Measurements from ENCODE around the gene ZNF451.

The ZNF451 gene

GRCh38 chr6:57198926-57199636 lies 109.1 kb downstream of the ZNF451 start:
- DNase-seq (ENCODE audit: low read depth, low spot score), result no peak
- H3K27ac ChIP-seq, result no peak overlapping the region

GRCh38 chr6:57201718-57202117 lies 111.7 kb downstream of the ZNF451 start:
- DNase-seq (ENCODE audit: low read depth, low spot score), result no peak
- no peak overlapping the region for H3K27ac ChIP-seq

GRCh38 chr6:57205550-57206328 lies 115.8 kb downstream of the ZNF451 start:
- H3K27ac ChIP-seq, result no peak overlapping the region
- no peak for DNase-seq (ENCODE audit: low read depth, low spot score)

DNA sequence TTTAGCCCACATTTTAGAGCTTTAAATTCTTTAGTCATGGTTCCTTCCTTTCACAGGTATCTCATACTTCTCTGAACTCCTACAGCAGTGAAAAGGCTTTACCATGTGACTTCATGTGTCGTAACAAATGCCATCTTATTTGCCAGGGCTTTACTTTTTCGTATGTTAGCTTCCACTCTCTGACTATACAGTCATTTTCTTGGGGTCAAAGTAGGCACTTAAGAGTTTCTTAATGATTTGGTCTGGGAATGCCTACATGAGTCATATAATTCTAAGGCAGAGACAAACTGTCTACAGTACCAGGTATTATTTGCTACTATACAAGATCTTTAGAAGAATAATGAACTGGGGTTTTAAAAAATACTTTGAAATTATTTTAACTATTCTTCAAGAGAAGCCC lies 117.2 kb downstream of the ZNF451 start:
- H3K27ac ChIP-seq, result no peak overlapping the region
- DNase-seq (ENCODE audit: low read depth, low spot score), result no peak

DNA sequence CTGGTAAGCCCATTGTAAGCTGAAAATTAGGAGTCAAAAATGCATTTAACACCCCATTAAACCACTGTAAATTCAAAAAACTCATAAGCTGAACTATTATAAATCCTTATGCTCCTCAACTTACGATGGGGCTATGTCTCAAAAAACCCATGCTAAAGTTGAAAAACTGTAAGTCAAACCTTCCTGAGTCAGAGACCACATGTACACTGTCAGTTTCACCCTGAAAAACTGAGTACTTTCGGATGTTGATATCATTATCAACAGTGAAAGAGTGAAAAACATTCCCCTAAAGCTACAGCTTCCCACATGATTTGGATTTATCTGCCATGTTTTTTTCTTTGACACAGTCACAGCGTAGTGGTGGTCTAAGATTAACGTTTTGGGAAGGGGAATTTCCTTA lies 117.9 kb downstream of the ZNF451 start:
- no peak overlapping the region for H3K27ac ChIP-seq
- DNase-seq (ENCODE audit: low read depth, low spot score), result no peak

- H3K27ac ChIP-seq, result no peak overlapping the region
- no peak for DNase-seq (ENCODE audit: low read depth, low spot score)
Observed at GRCh38 chr6:57209030-57209429, 119.0 kb downstream of the ZNF451 start.

DNA sequence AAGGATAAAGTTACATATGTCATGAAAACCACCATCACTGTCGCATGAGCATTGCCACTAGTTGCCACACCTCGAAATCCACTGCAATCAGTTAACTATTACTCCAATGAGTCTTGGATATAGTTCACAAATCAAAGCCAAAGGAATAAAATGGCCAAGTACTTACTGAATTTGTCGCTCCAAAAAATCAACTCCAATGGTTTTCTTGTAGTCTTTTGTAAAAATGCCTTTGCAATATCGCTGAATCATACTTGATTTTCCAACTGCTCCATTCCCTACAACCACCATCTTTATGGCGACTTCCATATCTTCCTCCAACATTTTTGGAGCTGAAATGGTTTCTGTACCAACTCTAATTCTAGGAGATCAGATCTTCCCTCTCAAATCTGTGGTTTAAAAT lies 120.1 kb downstream of the ZNF451 start:
- no peak for DNase-seq (ENCODE audit: low read depth, low spot score)
- no peak overlapping the region for H3K27ac ChIP-seq

DNA sequence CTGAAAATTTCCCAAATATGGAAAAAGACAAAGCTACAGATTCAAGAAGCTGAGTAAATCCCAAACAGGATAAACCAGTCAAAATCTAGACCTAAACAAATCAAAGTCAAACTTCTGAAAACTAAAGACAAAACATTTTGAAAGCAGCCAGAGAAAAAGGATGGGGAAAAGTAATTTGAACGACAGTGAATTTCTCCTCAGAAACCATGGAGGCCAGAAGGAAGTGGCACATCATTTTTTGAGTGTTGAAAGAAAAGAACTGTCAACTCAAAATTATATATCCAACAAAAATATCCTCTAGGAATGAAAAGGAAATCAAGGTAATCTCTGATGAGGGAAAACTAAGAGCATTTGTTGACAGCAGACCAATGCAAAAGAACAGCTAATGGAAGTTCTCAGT lies 125.3 kb downstream of the ZNF451 start:
- H3K27ac ChIP-seq, result no peak overlapping the region
- DNase-seq (ENCODE audit: low read depth, low spot score), result no peak

GRCh38 chr6:57216235-57217101 lies 126.5 kb downstream of the ZNF451 start:
- DNase-seq (ENCODE audit: low read depth, low spot score), result no peak
- H3K27ac ChIP-seq, result no peak overlapping the region

DNA sequence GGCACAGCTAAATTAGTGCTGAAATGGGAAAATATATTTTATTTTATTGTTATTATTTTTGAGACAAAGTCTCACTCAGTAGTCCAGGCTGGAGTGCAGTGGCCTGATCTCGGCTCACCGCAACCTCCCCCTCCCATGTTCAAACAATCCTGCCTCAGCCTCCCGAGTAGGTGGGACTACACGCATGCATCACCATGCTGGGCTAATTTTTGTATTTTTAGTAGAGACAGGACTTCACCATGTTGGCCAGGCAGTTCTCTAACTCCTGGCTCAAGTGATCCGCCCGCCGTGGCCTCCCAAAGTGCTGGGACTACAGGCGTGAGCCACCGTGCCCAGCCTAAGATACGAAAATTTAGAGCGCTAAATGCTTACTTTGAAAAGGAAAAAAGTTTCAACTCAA lies 127.3 kb downstream of the ZNF451 start:
- no peak for DNase-seq (ENCODE audit: low read depth, low spot score)
- H3K27ac ChIP-seq, result no peak overlapping the region

All from epithelial cell of prostate (primary cell).